H1 (cell line): ENCODE measurements around the gene SSPN. TPM values are rescaled to one million over a fixed set of nuclear protein-coding genes. Genes with fewer than 3 reads are reported as not detected.

Experiments
- CTCF ChIA-PET: fragments of 300-600 bp; sonication (Branson Sonifier 250); formaldehyde crosslinking; loops from one replicate; lab custom pipeline; 2021; ENCODE audit not compliant: partially characterized antibody; lab: Charles Lee
- POLR2A ChIA-PET: fragments of 300-600 bp; sonication (Branson Sonifier 250); formaldehyde crosslinking; loops from one replicate; lab custom pipeline; 2021; ENCODE audit warnings: inconsistent platforms; ENCODE audit not compliant: partially characterized antibody; lab: Charles Lee
- DNase-seq, 2 experiments: peaks; one replicate each; pipeline versions ENCODE4 v3.0.0 to v3.0.0-alpha.2; 2010 to 2022; ENCODE audit warnings: low spot score in 2 of 2, low read depth in 1 of 2, mixed read lengths in 1 of 2
- FAIRE-seq: peaks from 2 replicates; lab custom pipeline; 2011; peaks lifted over from hg19 to GRCh38; lab: Jason Lieb, UNC
- H2AFZ ChIP-seq: 2 replicates; pipeline ENCODE4 v1.8.1; 2012; ENCODE audit warnings: low read length, inconsistent platforms
- H2AK5ac ChIP-seq: 2 replicates; pipeline ENCODE4 v1.6.1; 2013; ENCODE audit warnings: low read depth, low read length
- H2BK120ac ChIP-seq: replicated peaks from 2 replicates; pipeline ENCODE3; 2013; ENCODE audit warnings: low read depth, low read length, inconsistent platforms
- H2BK12ac ChIP-seq: 2 replicates; pipeline ENCODE4 v1.6.1; 2013; ENCODE audit warnings: low read depth, low read length
- H2BK15ac ChIP-seq: 2 replicates; pipeline ENCODE4 v1.6.1; 2013; ENCODE audit warnings: low read length
- H2BK20ac ChIP-seq: 2 replicates; pipeline ENCODE4 v1.6.1; 2013; ENCODE audit warnings: low read length
- H2BK5ac ChIP-seq: 2 replicates; pipeline ENCODE4 v1.6.1; 2013; ENCODE audit warnings: low read depth, low read length
- H3K14ac ChIP-seq: 2 replicates; pipeline ENCODE4 v1.6.1; 2013; ENCODE audit warnings: inconsistent platforms; ENCODE audit not compliant: insufficient read length
- H3K18ac ChIP-seq: 2 replicates; pipeline ENCODE4 v1.6.1; 2013; ENCODE audit warnings: low read length; ENCODE audit errors: extremely low read depth
- H3K23ac ChIP-seq: 2 replicates; pipeline ENCODE4 v1.6.1; 2013; ENCODE audit warnings: inconsistent platforms; ENCODE audit not compliant: insufficient read length
- H3K23me2 ChIP-seq: 2 replicates; pipeline ENCODE4 v1.6.1; 2013; ENCODE audit warnings: low read depth, low read length
- H3K27ac ChIP-seq: 2 replicates; pipeline ENCODE4 v1.6.1; 2011; ENCODE audit warnings: low read depth, low read length, inconsistent platforms
- H3K27me3 ChIP-seq, 4 experiments: replicated peaks in 1 of 4; 1 replicate in 1 of 4; 2 replicates in 3 of 4; pipeline versions ENCODE4 v1.6.1 to v1.8.1; 2011 to 2013; ENCODE audit warnings: low read length in 3 of 4, mild to moderate bottlenecking in 3 of 4, inconsistent platforms in 2 of 4, mixed read lengths in 2 of 4, moderate library complexity in 1 of 4; ENCODE audit not compliant: control insufficient read depth in 3 of 4, insufficient read depth in 3 of 4; ENCODE audit errors: extremely low read depth in 1 of 4
- H3K36me3 ChIP-seq, 4 experiments: 2 replicates each; pipeline versions ENCODE4 v1.6.1 to v1.8.1; 2011 to 2013; ENCODE audit warnings: mild to moderate bottlenecking in 4 of 4, low read length in 3 of 4, moderate library complexity in 2 of 4, control low read depth in 1 of 4, inconsistent platforms in 1 of 4; ENCODE audit not compliant: insufficient read depth in 4 of 4, control insufficient read depth in 2 of 4
- H3K4ac ChIP-seq: replicated peaks from 2 replicates; pipeline ENCODE3; 2013; ENCODE audit warnings: low read length, low read depth, mixed read lengths, inconsistent platforms; ENCODE audit not compliant: insufficient read length
- H3K4me1 ChIP-seq, 4 experiments: replicated peaks in 1 of 4; 1 replicate in 1 of 4; 2 replicates in 3 of 4; pipeline versions ENCODE4 v1.6.1 to v1.8.1; 2011 to 2013; ENCODE audit warnings: low read length in 3 of 4, inconsistent platforms in 2 of 4, mixed read lengths in 1 of 4; ENCODE audit not compliant: insufficient read depth in 4 of 4, control insufficient read depth in 3 of 4
- H3K4me2 ChIP-seq, 2 experiments: 2 replicates each; pipeline versions ENCODE4 v1.6.1 to v1.8.1; 2011 to 2013; ENCODE audit warnings: low read depth in 2 of 2, low read length in 2 of 2, control low read depth in 1 of 2, inconsistent platforms in 1 of 2, mild to moderate bottlenecking in 1 of 2; ENCODE audit not compliant: insufficient read depth in 1 of 2
- H3K4me3 ChIP-seq, 4 experiments: fragments of 200-600, 300-600 bp in 1 of 4; sonication (generic), shearing (Covaris generic), sonication (Bioruptor Twin) in 1 of 4; 2 replicates each; pipeline versions ENCODE4 v1.5.1 to v1.8.1; 2011 to 2016; ENCODE audit warnings: low read length in 4 of 4, low read depth in 3 of 4, control low read depth in 2 of 4, inconsistent platforms in 2 of 4, mild to moderate bottlenecking in 2 of 4, mixed read lengths in 1 of 4, moderate library complexity in 1 of 4; ENCODE audit not compliant: insufficient read depth in 2 of 4; ENCODE audit errors: extremely low read depth in 1 of 4
- H3K56ac ChIP-seq: replicated peaks from 2 replicates; pipeline ENCODE3; 2013; ENCODE audit warnings: low read depth, mild to moderate bottlenecking, mixed read lengths, low read length, inconsistent platforms; ENCODE audit not compliant: insufficient read length
- H3K79me1 ChIP-seq: 2 replicates; pipeline ENCODE4 v1.6.1; 2013; ENCODE audit warnings: low read depth, low read length, control low read depth
- H3K79me2 ChIP-seq, 2 experiments: 2 replicates each; pipeline versions ENCODE4 v1.6.1 to v1.8.1; 2012 to 2013; ENCODE audit warnings: low read length in 2 of 2, mild to moderate bottlenecking in 2 of 2, inconsistent platforms in 1 of 2; ENCODE audit not compliant: insufficient read depth in 2 of 2, control insufficient read depth in 1 of 2
- H3K9ac ChIP-seq, 4 experiments: replicated peaks in 1 of 4; 1 replicate in 1 of 4; 2 replicates in 3 of 4; pipeline versions ENCODE4 v1.6.1 to v1.8.1; 2011 to 2013; ENCODE audit warnings: low read depth in 3 of 4, low read length in 3 of 4, control low read depth in 2 of 4, mild to moderate bottlenecking in 2 of 4, moderate library complexity in 2 of 4, inconsistent platforms in 1 of 4; ENCODE audit errors: extremely low read depth in 1 of 4
- H3K9me3 ChIP-seq, 2 experiments: 2 replicates each; pipeline versions ENCODE4 v1.6.1 to v1.8.1; 2012 to 2013; ENCODE audit warnings: mild to moderate bottlenecking in 2 of 2, moderate library complexity in 2 of 2, control low read depth in 1 of 2, inconsistent platforms in 1 of 2, low read depth in 1 of 2, low read length in 1 of 2, mixed read lengths in 1 of 2; ENCODE audit not compliant: insufficient read depth in 2 of 2
- H4K20me1 ChIP-seq, 2 experiments: replicated peaks in 1 of 2; 2 replicates each; pipeline versions ENCODE3 to v1.8.1; 2011 to 2013; ENCODE audit warnings: inconsistent platforms in 2 of 2, low read length in 2 of 2, mild to moderate bottlenecking in 1 of 2; ENCODE audit not compliant: insufficient read depth in 2 of 2, control insufficient read depth in 1 of 2
- H4K5ac ChIP-seq: 2 replicates; pipeline ENCODE4 v1.6.1; 2013; ENCODE audit warnings: low read length, low read depth, mixed read lengths, inconsistent platforms; ENCODE audit not compliant: insufficient read length
- H4K8ac ChIP-seq: 2 replicates; pipeline ENCODE4 v1.8.0; 2013; ENCODE audit warnings: mild to moderate bottlenecking, moderate library complexity, low read length, inconsistent platforms; ENCODE audit not compliant: insufficient read depth; ENCODE audit errors: extremely low read depth
- H4K91ac ChIP-seq: replicated peaks from 2 replicates; pipeline ENCODE3; 2013; ENCODE audit warnings: low read length, mixed read lengths, inconsistent platforms; ENCODE audit not compliant: insufficient read length
- ASH2L ChIP-seq: fragments of 200-600, 300-600 bp; sonication (generic); IDR thresholded peaks from one replicate; pipeline ENCODE4 v1.7.1; 2017; ENCODE audit warnings: low read length
- EGR1 ChIP-seq: IDR thresholded peaks from 2 replicates; pipeline ENCODE4 v1.6.1; 2011; ENCODE audit warnings: low read depth, low read length, borderline replicate concordance
- HDAC6 ChIP-seq: IDR thresholded peaks from one replicate; pipeline ENCODE4 v1.7.1; 2012; ENCODE audit warnings: low read depth, mild to moderate bottlenecking, inconsistent platforms, low read length, moderate library complexity
- TEAD4 ChIP-seq: IDR thresholded peaks from 2 replicates; pipeline ENCODE4 v1.6.1; 2012; ENCODE audit warnings: low read depth, low read length, inconsistent platforms, mixed read lengths
- whole genome bisulfite sequencing, 2 experiments: shearing (Covaris generic) in 1 of 2; methylation state at CpG; one replicate each; pipeline versions ENCODE4 v1.1.6 to v1.1.7; 2013 to 2015; ENCODE audit warnings: low lambda C conversion rate in 2 of 2, mixed read lengths in 2 of 2, inconsistent platforms in 1 of 2, low coverage in 1 of 2, missing lambda C conversion rate in 1 of 2; ENCODE audit not compliant: insufficient replicate concordance in 2 of 2, insufficient coverage in 1 of 2, insufficient read length in 1 of 2; ENCODE audit errors: extremely low coverage in 1 of 2, missing lambda C conversion rate in 1 of 2; 5-methylcytosine and 5-hydroxymethylcytosine counted together
- polyA plus RNA-seq, 7 experiments: library from polyadenylated mRNA; depleted of rRNA in 3 of 7; stranded (reverse) in 5 of 7; unstranded in 2 of 7; fragments of >200 nt in 5 of 7; fragments of 200-250 nt in 2 of 7; gene quantifications; 1 replicate in 5 of 7; 2 replicates in 1 of 7; 4 replicates in 1 of 7; pipeline versions ENCODE4 v1.2.1 to v1.2.3, GENCODE V29; 2011 to 2013; ENCODE audit warnings: missing spikeins in 2 of 7, mixed read lengths in 2 of 7
- total RNA-seq: library from RNA; stranded (reverse); fragmentation: NEBNext Ultra II Directional; extraction: Animal tissue kit (Norgen Biotek cat#: 25700); gene quantifications from 2 replicates; pipeline ENCODE4 v1.2.1, GENCODE V29; 2021
- TF ChIP-seq, protein P1 (sequence below), 3 experiments: IDR thresholded peaks; 1 replicate in 2 of 3; 2 replicates in 1 of 3; pipeline versions ENCODE4 v1.5.1 to v1.6.1; 2011; ENCODE audit warnings: low read length in 3 of 3, mild to moderate bottlenecking in 3 of 3, inconsistent platforms in 2 of 3, low read depth in 1 of 3, moderate library complexity in 1 of 3; ENCODE audit not compliant: insufficient read depth in 1 of 3; ENCODE audit errors: control extremely low read depth in 1 of 3
- TF ChIP-seq, protein P2 (sequence below): IDR thresholded peaks from 2 replicates; pipeline ENCODE4 v1.6.1; 2011; ENCODE audit warnings: low read length, improper control_type of control experiment
- TF ChIP-seq, protein P3 (sequence below): IDR thresholded peaks from 2 replicates; pipeline ENCODE4 v1.6.1; 2012; ENCODE audit warnings: low read length, inconsistent platforms

Gene SSPN
- total and polyA plus RNA-seq, 2 of the 8 experiments (the other 6 are each of a cell fraction or from before 2014, with no cell fraction given): 0.86 to 1.8 TPM

DNA sequence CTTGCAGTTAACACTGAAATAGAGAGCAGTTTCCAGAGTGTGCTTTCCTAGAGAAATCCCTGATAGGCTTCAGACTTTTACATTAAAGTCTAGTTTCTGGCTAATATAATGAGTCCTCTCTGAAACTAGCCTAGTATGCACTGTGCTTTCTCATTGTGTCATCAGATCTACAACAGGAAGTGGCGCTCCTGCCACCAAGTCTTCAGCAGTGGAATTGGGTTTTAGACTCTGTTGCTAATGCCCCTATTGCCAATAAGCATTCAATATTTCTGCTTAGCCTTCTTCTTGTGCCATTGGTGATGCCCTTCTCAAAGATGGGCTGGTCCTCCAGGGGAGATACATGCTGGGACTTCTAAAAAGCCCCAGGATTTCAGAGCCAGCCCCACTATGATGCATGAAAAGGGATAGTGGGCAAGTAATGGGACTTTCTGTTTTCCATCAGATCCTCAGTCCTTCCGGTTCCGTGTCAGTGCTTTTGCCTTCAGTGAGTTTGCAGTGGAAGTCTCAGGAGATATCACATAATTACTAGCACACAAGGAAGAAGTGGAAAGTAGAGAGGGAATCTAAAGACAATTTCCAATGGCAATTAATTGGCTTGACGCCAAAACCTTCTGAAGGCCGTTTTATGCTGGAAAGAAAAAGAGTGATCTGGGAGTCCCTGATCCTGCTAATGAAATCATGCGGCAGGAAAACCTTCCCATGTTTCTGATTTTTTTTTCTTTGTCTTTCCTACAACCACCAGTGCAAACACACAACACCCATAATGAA is 50.0 kb downstream of the SSPN start:
- Histone ChIP-seq H2BK5ac (no peak overlapping the region), H4K20me1 (no peaks in the 10 kb centered on the region), H3K18ac (no peak overlapping the region), H2BK120ac (no peak overlapping the region), H3K4me2 (no peak overlapping the region), H3K56ac (no peak overlapping the region), H4K91ac (no peak overlapping the region), H3K23ac (no peak overlapping the region), H3K27ac (no peak overlapping the region), H3K36me3 (no peaks in the 10 kb centered on the region), H2BK15ac (peak overlapping the region; percentile 36; the same call in 1 of the 2 replicates), H2AFZ (no peak overlapping the region), H3K4me1 (no peaks in the 10 kb centered on the region), H3K79me1 (no peaks in the 10 kb centered on the region), H3K4ac (no peak overlapping the region), H3K9me3 (peaks cover 5 to 10% of the 10 kb centered on the region in 2 experiments; a peak in 2 of 4 replicates), H3K14ac (no peak overlapping the region), H3K4me3 (no peak overlapping the region), H3K23me2 (no peaks in the 10 kb centered on the region; the same call in 1 of the 2 replicates), H3K79me2 (no peaks in the 10 kb centered on the region), H3K9ac (no peak overlapping the region), H3K27me3 (no peaks in the 10 kb centered on the region), H4K8ac (no peak overlapping the region), H2BK20ac (no peak overlapping the region), H2BK12ac (no peak overlapping the region), H4K5ac (no peak overlapping the region), H2AK5ac (no peak overlapping the region)
- ChIA-PET POLR2A (no interaction called here), CTCF (interaction anchor here (1.1 kb wide), 1 partner anchor 122 kb away, joined by 4 read pairs; no protein-coding TSS in a partner anchor)
- FAIRE-seq: no peak
- DNase-seq: no peak
- 72% methylated on average over 6 of the region's 6 CpGs; no CpG with 5 or more reads in 1 of the 2 experiments for WGBS, 2 experiments
- TF ChIP-seq TEAD4 (no peak), HDAC6 (no peak), ASH2L (no peak), EGR1 (no peak)
- TF ChIP-seq, protein P1, sequence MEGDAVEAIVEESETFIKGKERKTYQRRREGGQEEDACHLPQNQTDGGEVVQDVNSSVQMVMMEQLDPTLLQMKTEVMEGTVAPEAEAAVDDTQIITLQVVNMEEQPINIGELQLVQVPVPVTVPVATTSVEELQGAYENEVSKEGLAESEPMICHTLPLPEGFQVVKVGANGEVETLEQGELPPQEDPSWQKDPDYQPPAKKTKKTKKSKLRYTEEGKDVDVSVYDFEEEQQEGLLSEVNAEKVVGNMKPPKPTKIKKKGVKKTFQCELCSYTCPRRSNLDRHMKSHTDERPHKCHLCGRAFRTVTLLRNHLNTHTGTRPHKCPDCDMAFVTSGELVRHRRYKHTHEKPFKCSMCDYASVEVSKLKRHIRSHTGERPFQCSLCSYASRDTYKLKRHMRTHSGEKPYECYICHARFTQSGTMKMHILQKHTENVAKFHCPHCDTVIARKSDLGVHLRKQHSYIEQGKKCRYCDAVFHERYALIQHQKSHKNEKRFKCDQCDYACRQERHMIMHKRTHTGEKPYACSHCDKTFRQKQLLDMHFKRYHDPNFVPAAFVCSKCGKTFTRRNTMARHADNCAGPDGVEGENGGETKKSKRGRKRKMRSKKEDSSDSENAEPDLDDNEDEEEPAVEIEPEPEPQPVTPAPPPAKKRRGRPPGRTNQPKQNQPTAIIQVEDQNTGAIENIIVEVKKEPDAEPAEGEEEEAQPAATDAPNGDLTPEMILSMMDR (IDR thresholded peaks at IDR 0.05; ENCODE audit: control extremely low read depth in 1 of 3, insufficient read depth in 1 of 3, low read depth in 1 of 3, low read length in 3 of 3): no peak
- TF ChIP-seq, protein P2, sequence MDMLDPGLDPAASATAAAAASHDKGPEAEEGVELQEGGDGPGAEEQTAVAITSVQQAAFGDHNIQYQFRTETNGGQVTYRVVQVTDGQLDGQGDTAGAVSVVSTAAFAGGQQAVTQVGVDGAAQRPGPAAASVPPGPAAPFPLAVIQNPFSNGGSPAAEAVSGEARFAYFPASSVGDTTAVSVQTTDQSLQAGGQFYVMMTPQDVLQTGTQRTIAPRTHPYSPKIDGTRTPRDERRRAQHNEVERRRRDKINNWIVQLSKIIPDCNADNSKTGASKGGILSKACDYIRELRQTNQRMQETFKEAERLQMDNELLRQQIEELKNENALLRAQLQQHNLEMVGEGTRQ: no peak
- TF ChIP-seq, protein P3, sequence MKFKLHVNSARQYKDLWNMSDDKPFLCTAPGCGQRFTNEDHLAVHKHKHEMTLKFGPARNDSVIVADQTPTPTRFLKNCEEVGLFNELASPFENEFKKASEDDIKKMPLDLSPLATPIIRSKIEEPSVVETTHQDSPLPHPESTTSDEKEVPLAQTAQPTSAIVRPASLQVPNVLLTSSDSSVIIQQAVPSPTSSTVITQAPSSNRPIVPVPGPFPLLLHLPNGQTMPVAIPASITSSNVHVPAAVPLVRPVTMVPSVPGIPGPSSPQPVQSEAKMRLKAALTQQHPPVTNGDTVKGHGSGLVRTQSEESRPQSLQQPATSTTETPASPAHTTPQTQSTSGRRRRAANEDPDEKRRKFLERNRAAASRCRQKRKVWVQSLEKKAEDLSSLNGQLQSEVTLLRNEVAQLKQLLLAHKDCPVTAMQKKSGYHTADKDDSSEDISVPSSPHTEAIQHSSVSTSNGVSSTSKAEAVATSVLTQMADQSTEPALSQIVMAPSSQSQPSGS: no peak
